DMS153 (cell line): ENCODE data around the gene CREBZF.
"Not testable (repeated sequence)": the region's sequence is repeated elsewhere in the genome, so short reads cannot be mapped to it uniquely, and the experiment has no call there.

ENCODE experiments used
- DNase-seq: peaks from one replicate; lab custom pipeline; 2025; lab: John Stamatoyannopoulos, UW

Gene CREBZF

DNA sequence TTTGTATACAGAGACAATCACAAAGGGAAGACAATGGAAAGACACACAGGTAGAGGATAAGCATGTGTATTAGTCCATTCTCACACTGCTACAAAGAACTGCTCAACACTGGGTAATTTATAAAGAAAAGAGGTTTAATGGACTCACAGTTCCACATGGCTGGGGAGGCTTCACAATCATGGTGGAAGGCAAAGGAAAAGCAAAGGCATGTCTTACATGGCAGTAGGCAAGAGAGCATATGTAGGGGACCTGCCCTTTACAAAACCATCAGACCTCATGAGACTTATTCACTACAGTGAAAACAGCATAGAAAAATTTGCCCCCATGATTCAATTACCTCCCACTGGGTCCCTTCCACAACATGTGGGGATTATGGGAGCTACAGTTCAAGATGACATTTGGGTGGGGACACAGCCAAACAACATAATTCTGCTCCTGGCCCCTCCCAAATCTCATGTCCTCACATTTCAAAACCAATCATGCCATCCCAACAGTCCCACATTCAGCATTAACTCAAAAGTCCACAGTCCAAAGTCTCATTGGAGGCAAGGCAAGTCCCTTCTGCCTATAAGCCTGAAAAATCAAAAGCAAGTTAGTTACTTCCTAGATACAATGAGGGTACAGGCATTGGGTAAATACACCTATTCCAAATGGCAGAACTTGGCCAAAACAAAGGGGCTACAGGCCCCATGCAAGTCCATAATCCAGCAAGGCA is 6.2 kb upstream of the CREBZF start:
- not testable (repeated sequence) for DNase-seq

DNA sequence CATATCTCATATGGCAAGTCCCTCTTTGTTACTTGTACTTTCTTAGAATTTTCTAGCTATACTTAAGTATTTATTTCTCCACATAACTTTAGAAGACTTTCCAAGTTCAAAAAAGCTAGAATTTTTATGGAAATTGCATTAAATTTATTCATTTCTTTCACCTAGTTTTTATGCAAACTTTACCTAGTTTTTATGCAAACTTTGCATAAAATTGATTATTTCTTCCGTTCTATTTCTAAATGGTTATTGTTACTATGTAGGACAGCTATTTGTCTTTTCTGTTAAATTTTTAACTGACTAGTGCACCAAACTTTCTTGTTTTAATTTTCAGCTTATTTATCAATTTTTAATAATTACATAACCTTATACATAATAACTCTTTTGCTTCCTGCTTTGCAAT is 3.2 kb upstream of the CREBZF start:
- no peak for DNase-seq

DNA sequence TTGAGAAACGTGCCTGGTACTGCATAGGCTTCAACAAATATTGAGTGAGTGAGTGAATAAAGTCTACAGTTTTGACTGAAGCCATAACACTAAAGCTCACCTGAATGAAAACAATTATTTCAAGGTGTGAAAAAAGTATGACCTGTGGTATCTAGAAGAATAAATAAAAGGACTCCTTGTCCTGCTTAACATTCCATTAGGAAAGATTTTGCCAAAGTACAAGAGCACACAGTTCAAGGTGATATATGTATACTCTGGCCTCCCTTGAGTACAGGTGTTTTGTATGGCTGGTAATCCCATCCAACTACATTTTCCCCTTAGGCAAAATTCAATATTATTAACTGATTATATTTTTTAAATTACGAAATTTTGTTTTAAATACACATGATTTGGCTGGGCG is 1.8 kb upstream of the CREBZF start:
- DNase-seq = no peak

DNA sequence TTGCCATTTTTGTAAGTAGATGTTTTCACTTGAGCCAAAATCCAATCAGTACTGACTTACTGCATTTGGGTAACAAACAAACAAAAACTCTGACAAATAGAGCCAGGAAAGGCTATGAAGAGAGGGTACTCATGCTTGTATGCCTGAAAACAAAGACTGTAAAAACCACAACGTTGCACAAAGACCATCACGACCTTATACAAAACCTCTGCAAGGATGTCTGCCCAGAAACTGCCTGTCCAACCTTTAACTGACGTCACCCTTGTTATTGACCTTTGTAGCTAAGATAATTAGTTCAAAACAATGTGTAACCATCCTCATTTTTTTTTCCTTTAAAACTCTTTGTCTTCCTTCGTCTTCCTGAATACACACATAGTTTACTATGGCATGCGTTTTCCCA is 804 bp upstream of the CREBZF start:
- DNase-seq = no peak

DNA sequence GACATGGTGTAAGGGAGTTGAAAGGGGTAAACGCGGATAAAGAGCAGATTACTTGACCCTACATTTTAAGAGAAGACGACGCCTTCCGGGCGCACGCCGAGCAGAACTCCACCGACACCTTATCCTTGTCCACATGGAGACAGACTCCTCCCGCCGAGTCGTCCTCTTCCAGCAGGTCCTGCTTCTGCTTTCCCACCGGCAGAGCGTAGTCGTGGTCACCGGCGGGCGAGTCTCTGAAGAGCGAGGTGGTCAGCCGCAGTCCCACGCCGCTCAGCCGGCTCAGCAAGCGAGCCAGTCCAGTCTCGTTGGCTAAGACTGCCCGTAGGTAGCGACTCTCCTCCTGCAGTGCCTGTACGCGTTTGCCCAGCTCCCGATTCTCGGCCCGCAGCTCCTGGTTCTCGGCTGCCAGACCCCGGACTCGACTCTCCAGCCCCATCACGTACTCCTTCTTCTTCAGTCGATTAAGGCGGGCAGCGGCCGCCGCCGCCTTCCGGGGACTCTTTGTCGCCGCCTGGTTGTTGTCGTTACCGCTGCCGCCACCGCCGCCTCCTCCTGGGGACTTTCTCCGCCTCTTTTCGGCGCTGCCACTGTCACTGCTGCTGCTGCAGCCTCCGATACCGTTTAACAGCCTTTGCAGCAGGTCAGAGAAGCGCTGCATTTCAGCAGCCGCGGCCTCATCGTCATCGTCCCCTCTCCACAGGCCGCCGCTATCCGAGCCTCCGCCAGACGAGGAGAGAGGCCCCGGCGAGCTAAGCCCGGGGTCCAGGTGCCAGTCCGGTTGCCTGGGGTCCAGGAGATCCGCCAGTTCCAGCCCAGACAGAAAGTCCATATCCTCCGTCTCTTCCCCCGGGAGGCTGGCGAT is 945 bp downstream of the CREBZF start:
- DNase-seq = peak; percentile 46

DNA sequence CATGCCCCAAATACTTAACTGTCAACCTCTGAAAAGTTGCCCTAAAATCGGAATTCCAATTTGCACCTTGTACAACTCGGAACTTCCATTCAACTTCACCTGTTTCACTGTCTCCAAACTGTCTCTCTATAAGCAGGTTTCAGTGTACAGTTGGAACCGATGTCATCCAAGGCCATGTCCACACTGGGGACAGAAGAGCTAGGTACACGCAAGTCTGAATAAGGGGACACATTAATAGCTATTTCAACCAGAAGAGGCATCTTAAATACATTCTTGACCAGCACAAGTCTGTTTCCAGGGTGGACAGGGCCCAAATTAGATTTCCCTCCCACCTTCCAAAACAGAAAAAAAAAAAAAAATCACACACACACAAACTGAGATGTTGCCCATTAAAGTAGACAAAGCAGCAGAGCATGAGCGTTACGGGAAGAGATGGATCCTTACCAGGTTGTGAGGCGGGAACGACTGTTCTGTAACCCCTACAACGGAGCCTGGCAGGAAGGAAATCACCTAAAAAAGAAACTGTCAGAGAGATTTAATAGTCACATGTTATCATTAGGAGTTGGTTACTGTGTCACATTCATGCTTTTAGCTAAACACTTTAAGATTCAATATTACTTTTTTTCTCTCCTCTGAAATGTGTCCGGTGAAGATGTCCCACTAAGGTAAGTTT is 1.7 kb downstream of the CREBZF start:
- no peak for DNase-seq

DNA sequence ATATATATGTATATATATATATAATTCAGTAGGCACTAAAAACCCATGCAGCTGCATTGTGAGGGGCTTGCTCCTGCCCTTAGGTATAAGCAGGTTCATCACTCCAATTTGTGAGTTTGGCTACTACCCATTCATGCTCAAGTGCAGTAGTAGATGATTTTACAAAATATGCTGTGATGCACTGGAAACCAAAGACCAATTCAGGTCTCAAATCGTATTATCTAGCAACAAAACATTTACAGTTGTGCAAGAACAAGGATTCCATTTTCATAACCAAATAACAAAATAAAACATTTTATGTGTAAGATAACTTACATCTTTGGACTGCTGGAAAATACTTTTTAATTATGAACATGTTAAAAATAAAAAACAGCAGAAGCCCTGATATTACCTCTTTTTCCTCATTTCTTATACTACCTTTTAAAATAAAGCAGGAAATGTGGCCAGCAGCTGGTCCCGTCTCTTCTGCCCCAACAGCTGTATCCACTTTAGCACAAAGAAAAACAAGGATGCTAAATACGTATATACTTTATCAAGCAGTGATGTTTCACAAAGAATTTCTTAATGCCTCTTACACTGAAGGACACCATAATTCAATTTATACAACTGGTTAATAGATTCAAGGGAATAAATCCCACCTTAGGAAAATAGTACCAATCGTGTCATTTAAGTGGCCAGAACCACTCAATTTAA is 2.8 kb downstream of the CREBZF start:
- no peak for DNase-seq

DNA sequence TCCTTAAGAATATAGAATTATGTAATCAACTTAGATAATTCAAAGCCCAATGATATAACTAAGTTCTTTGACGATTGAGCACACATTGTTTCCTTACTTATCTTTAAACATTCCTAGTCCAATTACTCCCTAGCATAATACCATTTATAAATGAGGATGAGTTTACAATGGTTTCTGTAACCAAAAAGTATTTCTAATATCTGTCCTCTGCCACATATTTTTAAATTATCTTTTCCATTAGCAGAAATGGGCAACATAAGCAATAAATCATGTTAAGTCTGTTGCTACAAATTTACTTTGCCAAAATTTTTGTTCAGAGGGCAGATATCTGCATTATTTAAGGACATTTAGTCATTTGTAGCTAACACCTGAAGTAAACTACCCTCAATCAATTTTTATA is 6.7 kb downstream of the CREBZF start:
- DNase-seq = no peak

DNA sequence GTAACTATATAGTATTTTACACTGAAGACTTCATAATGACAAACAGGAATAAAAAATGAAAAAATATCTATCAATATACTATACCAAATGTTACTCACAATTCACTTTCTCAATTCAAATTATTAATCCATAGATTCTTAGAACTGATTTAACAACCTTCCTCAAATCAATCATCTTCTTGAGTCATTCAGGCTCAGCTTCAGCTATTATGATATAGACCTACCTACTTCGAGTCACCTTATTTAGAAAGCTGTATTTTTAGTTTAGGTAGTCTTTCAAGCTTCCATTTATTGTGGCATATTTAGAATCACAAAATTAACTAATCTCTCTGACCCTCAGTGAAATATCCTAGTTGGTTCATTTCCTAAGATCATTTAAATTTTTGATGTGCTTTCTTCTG is 8.2 kb downstream of the CREBZF start:
- no peak for DNase-seq

DNA sequence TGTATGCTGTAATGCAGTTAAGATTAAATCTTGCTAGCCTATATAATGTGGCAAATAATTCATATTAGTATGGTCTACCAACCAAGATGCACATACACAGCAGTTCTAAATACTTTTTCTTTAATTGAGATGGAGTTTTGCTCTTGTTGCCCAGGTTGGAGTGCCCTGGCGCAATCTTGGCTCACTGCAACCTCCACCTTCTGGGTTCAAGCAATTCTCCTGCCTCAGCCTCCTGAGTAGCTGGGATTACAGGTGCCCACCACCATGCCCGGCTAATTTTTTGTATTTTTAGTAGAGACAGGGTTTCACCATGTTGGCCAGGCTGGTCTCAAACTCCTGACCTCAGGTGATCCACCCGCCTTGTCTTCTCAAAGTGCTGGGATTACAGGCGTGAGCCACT is 10.6 kb downstream of the CREBZF start:
- not testable (repeated sequence) for DNase-seq

DNA sequence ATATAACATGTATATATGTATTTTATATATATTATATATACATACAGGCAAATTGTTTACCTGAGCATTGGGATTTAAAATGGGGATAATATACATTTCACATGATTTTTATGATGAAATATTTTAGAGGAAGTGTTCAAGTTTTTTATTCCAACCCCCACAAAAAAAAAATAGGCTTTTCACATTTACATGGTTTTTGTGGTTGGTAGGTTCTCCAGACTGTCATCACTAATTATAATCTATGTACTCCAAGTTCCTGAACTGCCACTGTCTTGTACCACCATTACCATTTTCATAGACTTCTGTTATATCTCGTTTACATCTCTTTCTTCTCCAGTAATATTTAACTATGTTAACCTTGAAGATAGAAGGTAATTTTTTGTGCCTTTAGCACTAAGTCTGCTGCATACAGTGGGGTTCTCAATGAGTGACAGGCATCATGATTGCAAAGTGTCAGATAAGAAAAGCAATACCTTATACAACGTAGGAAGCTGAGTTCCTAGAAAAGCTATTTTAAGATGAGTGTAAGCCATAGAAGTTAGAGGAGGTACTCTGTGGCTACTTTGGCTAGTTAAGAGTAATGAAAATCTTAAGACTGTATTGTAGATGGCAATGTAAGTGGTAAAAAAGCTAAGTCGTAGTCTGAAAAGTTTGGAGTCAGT is 12.0 kb downstream of the CREBZF start:
- DNase-seq = no peak

DNA sequence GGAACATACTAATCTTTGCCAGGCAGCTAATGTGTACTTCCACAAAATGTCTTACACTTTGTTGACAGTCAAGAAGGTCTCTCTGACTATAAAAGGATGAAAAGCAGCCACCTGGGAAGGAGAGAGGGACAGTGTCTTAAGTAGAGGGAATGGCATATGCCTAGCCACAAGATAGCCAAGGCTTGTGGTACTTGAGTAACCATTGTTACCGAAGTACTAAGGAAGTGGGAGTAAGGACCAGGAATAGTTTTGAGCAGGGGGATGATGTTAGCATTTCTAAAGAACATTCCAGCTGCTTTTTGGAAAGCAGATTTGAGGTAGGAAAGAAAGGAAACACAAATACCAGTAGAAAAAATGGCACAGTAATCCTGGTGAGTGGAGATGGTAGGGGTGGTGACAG is 13.8 kb downstream of the CREBZF start:
- no peak for DNase-seq

DNA sequence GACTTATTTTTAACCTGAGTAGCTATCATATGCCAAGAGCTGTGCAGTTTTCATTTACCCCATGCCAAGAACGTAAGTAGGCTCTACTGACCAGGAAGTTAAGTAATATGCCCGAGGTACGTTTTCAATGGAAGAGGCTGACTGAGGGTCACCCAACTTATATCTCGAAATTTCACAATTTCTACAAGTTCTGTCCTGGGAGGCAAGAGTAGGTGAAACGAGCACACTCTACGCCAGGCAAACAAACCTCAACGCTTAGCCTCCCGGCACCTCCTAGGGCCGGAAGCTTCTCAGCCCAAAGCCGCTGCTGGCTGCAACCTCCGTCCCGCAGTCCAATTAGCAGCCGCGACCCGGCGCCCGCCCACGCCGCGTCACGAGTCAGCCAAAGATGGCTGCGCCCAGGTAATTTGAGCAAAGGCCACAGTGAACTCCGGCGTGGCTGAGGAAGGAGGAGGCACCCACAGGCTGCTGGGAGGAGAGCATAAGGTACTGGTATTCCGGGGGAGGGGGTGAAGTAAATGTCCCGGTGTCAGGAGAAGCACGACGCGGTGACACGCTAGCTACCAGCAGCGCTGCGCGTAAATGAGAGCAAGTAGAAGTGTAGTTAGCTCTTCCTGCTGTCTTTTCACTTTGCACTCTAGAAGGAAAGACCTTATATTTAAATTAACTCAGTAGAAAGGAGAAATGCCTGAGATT is 17.2 kb downstream of the CREBZF start, which contains the start of gene TMEM126A:
Gene TMEM126A, plus strand, starts transcription at position 364 of the 696 bp plus-strand sequence. CDS start 2,289 bp downstream, outside the sequence.
- DNase-seq = peak; percentile 81

DNA sequence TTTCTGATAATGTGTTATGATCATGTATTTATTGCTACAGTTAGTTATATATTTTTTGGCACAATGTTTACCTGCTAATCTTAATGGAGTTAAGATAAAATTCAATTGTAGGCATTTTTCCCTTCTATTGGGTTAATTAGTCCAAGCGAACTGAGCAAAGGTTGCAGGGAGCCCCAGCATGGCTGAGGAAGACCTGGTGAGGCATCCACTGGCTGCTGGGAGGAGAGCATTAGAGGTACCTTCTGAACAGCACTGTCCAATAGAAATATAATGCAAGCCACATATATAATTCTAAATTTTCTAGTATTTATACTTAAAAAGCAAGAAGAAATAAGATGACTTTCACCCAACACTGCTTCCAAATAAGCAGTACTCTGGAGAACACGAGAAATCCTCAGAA is 17.9 kb downstream of the CREBZF start:
- DNase-seq = no peak

DNA sequence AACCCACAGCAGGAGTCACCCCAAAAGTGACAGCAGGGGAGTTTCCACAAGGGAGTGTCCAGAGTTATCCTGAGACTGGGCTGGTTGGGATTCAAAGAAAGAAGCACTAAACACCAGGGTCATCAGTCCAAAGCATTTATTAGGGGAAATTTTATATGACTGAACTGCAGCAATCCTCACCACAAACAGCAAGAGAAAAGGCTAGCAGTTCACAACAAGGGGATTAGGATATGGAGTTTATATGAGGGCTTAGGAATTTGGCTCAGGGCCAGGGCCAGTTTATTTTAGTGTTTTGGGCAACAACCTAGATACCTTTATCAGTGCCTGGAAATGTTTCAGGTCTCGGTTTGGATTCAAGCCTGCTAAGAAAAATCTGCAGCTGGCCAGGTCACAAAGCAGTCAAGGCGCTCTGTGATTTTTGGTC is 21.7 kb downstream of the CREBZF start:
- no peak for DNase-seq

DNA sequence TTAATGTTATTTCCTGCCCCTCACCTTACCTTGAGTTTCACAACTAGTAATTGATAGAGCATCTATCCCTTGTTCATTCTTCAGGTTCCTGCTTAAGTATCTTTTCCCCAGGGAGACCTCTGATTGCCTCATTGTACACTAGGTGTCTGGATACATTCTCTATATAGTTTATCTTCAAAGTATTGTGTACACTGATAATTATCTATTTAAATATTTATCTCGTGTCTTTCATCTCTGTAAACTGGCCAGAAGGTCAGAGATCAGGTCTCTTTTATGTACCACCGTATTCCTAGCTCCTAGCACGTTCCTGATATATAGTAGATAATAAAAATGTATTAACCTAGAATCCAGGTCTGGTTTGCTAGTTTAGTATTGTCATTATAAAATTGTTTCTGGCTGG is 30.2 kb downstream of the CREBZF start:
- no peak for DNase-seq

DNA sequence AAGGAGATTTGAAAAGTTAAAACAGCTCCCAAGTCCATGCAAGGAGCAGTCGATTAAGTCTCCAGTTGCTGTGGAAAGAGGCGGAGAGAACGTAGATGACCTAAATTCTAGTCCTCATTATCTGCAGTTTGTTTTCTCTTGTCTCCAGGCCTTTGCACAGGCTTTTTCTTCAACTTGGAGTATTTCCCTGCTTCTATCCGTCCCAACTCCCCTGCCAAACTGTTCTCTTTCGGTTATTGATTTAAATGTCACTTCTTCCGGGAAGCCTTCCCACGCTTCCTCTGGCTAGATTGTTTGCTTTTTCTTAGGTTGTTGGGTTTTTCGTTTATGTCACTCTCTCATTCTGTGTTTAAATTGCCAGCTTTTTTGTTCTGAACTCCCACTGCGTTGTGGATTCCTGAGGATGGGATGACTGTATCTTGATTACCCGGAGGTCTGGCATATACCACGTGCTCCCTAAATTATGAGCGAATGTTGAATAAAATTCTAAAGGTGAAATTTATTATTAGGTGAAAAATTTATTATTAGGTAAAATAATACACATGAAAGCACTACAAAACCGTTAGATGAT is 36.1 kb downstream of the CREBZF start:
- no peak for DNase-seq

DNA sequence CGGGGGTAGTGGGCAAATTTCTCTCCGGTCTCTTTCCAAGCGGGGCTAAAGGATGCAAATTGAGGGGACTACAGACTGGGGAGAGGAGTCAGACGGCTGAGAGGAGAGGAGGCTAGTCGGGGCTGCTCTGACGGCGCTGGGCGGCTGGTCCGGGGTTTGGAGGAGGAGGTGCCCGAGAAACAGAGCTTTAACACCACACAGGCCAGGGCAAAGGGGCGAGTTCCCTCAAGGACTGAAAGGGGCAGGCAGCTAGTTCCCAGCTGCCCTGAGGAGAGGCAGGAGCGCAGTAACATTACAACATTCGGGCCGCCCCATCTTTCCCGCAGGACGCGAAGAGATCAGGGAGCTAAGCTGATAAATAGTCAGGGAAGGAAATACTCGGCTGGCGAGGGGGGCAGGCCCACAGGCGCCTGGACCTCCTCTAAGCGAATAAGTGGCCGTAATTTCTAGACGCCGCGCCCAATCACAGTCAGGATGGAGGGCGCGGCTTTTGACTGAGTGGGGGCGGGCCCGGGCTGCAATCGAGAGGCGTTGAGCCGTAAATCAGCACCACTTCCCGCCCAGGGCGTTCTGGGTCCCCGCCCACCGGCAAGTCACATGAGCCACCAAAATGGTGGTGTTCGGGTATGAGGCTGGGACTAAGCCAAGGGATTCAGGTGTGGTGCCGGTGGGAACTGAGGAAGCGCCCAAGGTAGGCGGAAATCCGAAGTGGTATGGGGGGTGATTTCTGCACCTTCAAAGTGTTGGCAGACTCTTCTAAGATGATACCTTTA is 36.7 kb downstream of the CREBZF start, which contains the start of gene TMEM126B:
Gene TMEM126B, plus strand, starts transcription at position 596 of the 773 bp plus-strand sequence. Its CDS starts 15 bp downstream, at position 611.
- peak; percentile 97 for DNase-seq

DNA sequence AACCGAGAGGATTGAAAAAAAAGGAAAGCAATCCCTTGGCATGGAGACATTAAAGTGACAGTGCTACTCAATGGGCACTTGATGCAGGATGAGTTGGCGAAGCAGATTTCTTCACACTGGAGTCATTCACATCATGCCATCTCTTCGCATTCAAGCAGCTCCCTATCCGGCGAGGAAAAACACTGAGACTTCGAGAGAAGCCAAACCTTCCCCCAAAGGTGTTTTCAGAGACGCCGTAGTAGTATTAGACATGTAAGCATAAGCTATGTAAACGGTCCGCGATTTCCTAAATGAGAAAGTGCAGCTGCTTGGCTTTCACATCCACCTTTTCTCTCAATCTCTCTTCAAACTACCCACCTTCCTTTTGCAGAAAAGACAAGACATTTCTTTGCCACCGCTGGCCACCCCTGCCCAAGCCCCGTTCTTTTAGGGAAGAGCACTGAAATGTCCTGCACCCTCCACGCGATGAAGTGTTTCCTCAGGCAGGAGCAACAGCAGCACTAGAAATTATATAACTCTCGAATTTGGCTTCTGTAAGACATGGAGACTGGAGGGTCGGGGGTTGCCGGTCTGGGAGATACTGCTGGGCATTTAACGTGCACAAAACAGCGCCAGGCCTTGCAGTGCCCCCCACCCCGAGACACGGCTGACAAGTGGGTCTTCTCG is 37.5 kb downstream of the CREBZF start, which contains the start of gene DLG2:
Gene DLG2, minus strand, starts transcription at position 13 of the 666 bp plus-strand sequence.
- DNase-seq = no peak
